LNCAP (cell line): ENCODE results near the gene AGPAT3.

ENCODE experiments used
- CTCF ChIP-seq: fragments of 450-650 bp; IDR thresholded peaks from 2 replicates; pipeline ENCODE4 v1.5.1; 2017; ENCODE audit warnings: mild to moderate bottlenecking

Gene AGPAT3

GRCh38 chr21:43840259-43840658, 24.8 kb upstream of the AGPAT3 start:
- TF ChIP-seq CTCF: no peak

GRCh38 chr21:43842742-43843141, 22.3 kb upstream of the AGPAT3 start:
- TF ChIP-seq CTCF: no peak

GRCh38 chr21:43845386-43845785, 19.6 kb upstream of the AGPAT3 start:
- no peak for TF ChIP-seq CTCF

GRCh38 chr21:43846430-43846829, 18.6 kb upstream of the AGPAT3 start:
- TF ChIP-seq CTCF: no peak

GRCh38 chr21:43847301-43847700, 17.7 kb upstream of the AGPAT3 start:
- TF ChIP-seq CTCF: no peak

- no peak for TF ChIP-seq CTCF
Measured at GRCh38 chr21:43848771-43849170, 16.3 kb upstream of the AGPAT3 start.

GRCh38 chr21:43849532-43850299, 15.3 kb upstream of the AGPAT3 start:
- no peak for TF ChIP-seq CTCF

- no peak for TF ChIP-seq CTCF
Measured at GRCh38 chr21:43850728-43851295, 14.2 kb upstream of the AGPAT3 start.
